Measurements from ENCODE around the gene SIM1. TPM values are rescaled to one million over a fixed set of nuclear protein-coding genes. Genes with fewer than 3 reads are reported as not detected.

Gene SIM1
- total RNA-seq, 1 experiment from 2014 or later = not detected

DNA sequence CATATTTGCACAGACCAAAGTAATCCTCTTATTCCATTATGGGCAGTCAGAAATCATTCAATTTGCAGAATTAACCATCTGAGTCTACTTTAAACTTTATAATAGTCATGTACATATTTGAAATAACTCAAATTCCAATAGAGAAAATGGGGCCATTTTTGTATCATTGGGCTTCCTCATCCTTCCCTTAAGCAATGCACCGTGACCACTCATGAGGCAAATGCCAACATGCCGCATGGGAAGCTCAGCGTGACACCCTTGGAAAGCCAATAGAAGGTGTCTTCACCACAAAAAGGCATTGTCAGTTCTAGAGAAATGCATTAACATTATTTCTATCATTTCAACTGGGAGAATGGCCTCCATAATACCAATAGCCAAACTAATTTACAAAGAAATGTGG is 38.5 kb downstream of the SIM1 start:
- Histone ChIP-seq H3K9me3 (ENCODE audit: low read length) (no peaks in the 10 kb centered on the region), H3F3A (ENCODE audit: low read length, unreplicated experiment) (no peaks in the 10 kb centered on the region), H4K20me1 (ENCODE audit: low read length) (no peaks in the 10 kb centered on the region), H2AFZ (ENCODE audit: low read length) (no peak overlapping the region), H3K9me2 (replicated peaks; ENCODE audit: low read length) (no peaks in the 10 kb centered on the region), H3K27me3 (ENCODE audit: low read length) (no peaks in the 10 kb centered on the region), H3K27ac (ENCODE audit: low read length) (no peak overlapping the region), H3K79me2 (ENCODE audit: low read length) (no peaks in the 10 kb centered on the region), H3K4me2 (ENCODE audit: low read length) (no peak overlapping the region), H3K36me3 (ENCODE audit: low read depth, low read length) (no peaks in the 10 kb centered on the region), H3K4me1 (ENCODE audit: insufficient read depth, low read length) (no peaks in the 10 kb centered on the region), H3K9ac (ENCODE audit: low read length) (no peak overlapping the region), H3K4me3 (ENCODE audit: low read length) (no peak overlapping the region)
- BruUV-seq (replicated peaks) = no TSS peak
- no peak for ATAC-seq
- DNase-seq = no peak
- CTCF ChIA-PET = interaction anchor here (0.7 kb wide), 1 partner anchor 54 kb away, joined by 3 read pairs; no protein-coding TSS in a partner anchor
- intact Hi-C loops (cut with micrococcal nuclease) = no loop called here
- TF ChIP-seq, protein P1, sequence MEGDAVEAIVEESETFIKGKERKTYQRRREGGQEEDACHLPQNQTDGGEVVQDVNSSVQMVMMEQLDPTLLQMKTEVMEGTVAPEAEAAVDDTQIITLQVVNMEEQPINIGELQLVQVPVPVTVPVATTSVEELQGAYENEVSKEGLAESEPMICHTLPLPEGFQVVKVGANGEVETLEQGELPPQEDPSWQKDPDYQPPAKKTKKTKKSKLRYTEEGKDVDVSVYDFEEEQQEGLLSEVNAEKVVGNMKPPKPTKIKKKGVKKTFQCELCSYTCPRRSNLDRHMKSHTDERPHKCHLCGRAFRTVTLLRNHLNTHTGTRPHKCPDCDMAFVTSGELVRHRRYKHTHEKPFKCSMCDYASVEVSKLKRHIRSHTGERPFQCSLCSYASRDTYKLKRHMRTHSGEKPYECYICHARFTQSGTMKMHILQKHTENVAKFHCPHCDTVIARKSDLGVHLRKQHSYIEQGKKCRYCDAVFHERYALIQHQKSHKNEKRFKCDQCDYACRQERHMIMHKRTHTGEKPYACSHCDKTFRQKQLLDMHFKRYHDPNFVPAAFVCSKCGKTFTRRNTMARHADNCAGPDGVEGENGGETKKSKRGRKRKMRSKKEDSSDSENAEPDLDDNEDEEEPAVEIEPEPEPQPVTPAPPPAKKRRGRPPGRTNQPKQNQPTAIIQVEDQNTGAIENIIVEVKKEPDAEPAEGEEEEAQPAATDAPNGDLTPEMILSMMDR (conservative IDR thresholded peaks at IDR 0.05; ENCODE audit: low read depth, low read length) = no peak
- TF ChIP-seq EZH2phosphoT487 (IDR thresholded peaks at IDR 0.05; ENCODE audit: borderline replicate concordance, low read length) (no peak), EZH2 (IDR thresholded peaks at IDR 0.05; ENCODE audit: low read length, unreplicated experiment) (no peak)
- POLR2A ChIA-PET (ENCODE audit: unreplicated experiment) = no interaction called here

GRCh38 chr6:100420711-100421110 is 44.0 kb downstream of the SIM1 start:
- Histone ChIP-seq H3K27me3 (ENCODE audit: low read length) (no peaks in the 10 kb centered on the region), H2AFZ (ENCODE audit: low read length) (no peak overlapping the region), H3K9ac (ENCODE audit: low read length) (no peak overlapping the region), H3K4me2 (ENCODE audit: low read length) (no peak overlapping the region), H3K9me3 (ENCODE audit: low read length) (no peaks in the 10 kb centered on the region), H3K27ac (ENCODE audit: low read length) (no peak overlapping the region), H3K4me3 (ENCODE audit: low read length) (no peak overlapping the region), H3K9me2 (replicated peaks; ENCODE audit: low read length) (no peaks in the 10 kb centered on the region), H3K79me2 (ENCODE audit: low read length) (no peaks in the 10 kb centered on the region), H4K20me1 (ENCODE audit: low read length) (no peaks in the 10 kb centered on the region), H3K4me1 (ENCODE audit: insufficient read depth, low read length) (no peaks in the 10 kb centered on the region), H3F3A (ENCODE audit: low read length, unreplicated experiment) (no peaks in the 10 kb centered on the region), H3K36me3 (ENCODE audit: low read depth, low read length) (no peaks in the 10 kb centered on the region)
- intact Hi-C loops (cut with micrococcal nuclease) = no loop called here
- no peak for ATAC-seq
- ChIA-PET CTCF (no interaction called here), POLR2A (ENCODE audit: unreplicated experiment) (no interaction called here)
- DNase-seq = no peak
- TF ChIP-seq, protein P1 (conservative IDR thresholded peaks at IDR 0.05; ENCODE audit: low read depth, low read length) = no peak
- TF ChIP-seq EZH2phosphoT487 (IDR thresholded peaks at IDR 0.05; ENCODE audit: borderline replicate concordance, low read length) (no peak), EZH2 (IDR thresholded peaks at IDR 0.05; ENCODE audit: low read length, unreplicated experiment) (no peak)
- BruUV-seq (replicated peaks) = no TSS peak

GRCh38 chr6:100417036-100417435 is 47.7 kb downstream of the SIM1 start:
- H2AFZ ChIP-seq (ENCODE audit: low read length) = no peak overlapping the region
- no peak for TF ChIP-seq EZH2 (IDR thresholded peaks at IDR 0.05; ENCODE audit: low read length, unreplicated experiment)
- H3K9me3 ChIP-seq (ENCODE audit: low read length) = no peaks in the 10 kb centered on the region
- ChIA-PET CTCF (no interaction called here), POLR2A (ENCODE audit: unreplicated experiment) (no interaction called here)
- no peak for ATAC-seq
- BruUV-seq (replicated peaks) = no TSS peak
- no peaks in the 10 kb centered on the region for H3K79me2 ChIP-seq (ENCODE audit: low read length)
- H4K20me1 ChIP-seq (ENCODE audit: low read length) = no peaks in the 10 kb centered on the region
- no peak overlapping the region for H3K9ac ChIP-seq (ENCODE audit: low read length)
- no peaks in the 10 kb centered on the region for H3K9me2 ChIP-seq (replicated peaks; ENCODE audit: low read length)
- H3K27me3 ChIP-seq (ENCODE audit: low read length) = no peaks in the 10 kb centered on the region
- H3K4me1 ChIP-seq (ENCODE audit: insufficient read depth, low read length) = no peaks in the 10 kb centered on the region
- H3K4me3 ChIP-seq (ENCODE audit: low read length) = no peak overlapping the region
- H3K27ac ChIP-seq (ENCODE audit: low read length) = no peak overlapping the region
- H3F3A ChIP-seq (ENCODE audit: low read length, unreplicated experiment) = no peaks in the 10 kb centered on the region
- H3K4me2 ChIP-seq (ENCODE audit: low read length) = no peak overlapping the region
- no peaks in the 10 kb centered on the region for H3K36me3 ChIP-seq (ENCODE audit: low read depth, low read length)
- intact Hi-C loops (cut with micrococcal nuclease) = no loop called here
- no peak for DNase-seq

All from PC-3 (cell line).